Pericardium fibroblast (primary cell): ENCODE results near the gene HUWE1. TPM values are rescaled to one million over a fixed set of nuclear protein-coding genes. Genes with fewer than 3 reads are reported as not detected.

Experiments used
- total RNA-seq: library from RNA; depleted of rRNA; stranded (reverse); fragments of >200 nt; gene quantifications from 2 replicates; pipeline ENCODE4 v1.2.3, GENCODE V29; 2015

Gene HUWE1
- total RNA-seq = 53.0 and 72.6 TPM in 2 replicates

DNA sequence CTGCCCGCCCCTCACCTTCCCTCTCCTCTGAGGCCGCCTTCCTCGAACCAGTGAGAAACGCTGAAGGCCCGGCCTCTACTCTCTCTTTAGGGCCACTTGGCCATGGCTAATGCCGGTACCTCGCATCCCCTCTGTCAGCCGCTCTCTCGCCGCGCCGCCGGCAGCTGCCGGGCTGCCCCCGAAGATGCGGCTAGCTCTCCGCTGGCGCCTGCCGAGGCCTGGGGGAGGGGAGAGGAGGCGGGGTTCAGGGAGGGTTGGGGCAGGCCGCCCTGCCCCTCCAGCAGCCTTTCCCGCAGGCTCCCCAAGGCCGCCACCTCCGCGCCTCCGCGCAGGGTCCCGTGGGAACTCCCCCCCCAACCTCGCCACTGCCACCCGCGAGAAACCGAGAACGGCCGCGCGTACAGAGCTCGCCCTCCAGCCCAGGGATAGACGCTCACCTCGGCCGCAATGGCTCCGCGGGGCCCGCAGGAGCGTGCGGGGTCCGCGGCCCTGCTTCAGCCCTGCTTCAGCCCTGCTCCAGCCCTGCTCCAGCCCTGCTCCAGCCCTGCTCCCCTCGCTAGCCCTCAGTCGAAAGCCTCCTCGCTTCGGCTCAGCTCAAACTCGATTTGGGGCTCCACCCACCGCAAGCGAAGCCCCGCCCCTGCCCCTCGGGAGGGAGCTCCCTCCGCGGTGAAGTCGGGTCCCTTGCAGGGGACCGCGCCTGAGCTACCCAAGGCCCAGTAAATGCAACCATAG lies at the start of gene HUWE1:
Gene HUWE1, minus strand, starts transcription at position 569 of the 735 bp plus-strand sequence. CDS start 32,612 bp downstream, outside the sequence.

